IMR-90 (cell line): ENCODE data around the gene RP2. TPM values are rescaled to one million over a fixed set of nuclear protein-coding genes. Genes with fewer than 3 reads are reported as not detected.

Source experiments
- ATAC-seq: fragments of 200-7000 bp; cut with Tn5 transposase; 2 replicates; pipeline ENCODE4 v1.9.1; 2020; ENCODE audit warnings: low read depth, mild to moderate bottlenecking, moderate library complexity
- BruUV-seq: library from RNA; stranded (reverse); fragments of 400-500 nt; replicated peaks from 2 replicates; lab custom pipeline; 2021; lab: Mats Ljungman, UMichigan
- CTCF ChIA-PET: fragments of 300-600 bp; formaldehyde crosslinking; extraction: SDS; loops from one replicate; lab custom pipeline; 2021; ENCODE audit warnings: antibody characterized with exemption; lab: Yijun Ruan, JAX
- POLR2A ChIA-PET: fragments of 300-600 bp; sonication (Branson Sonifier 250); formaldehyde crosslinking; loops from one replicate; lab custom pipeline; 2022; ENCODE audit warnings: antibody characterized with exemption; ENCODE audit not compliant: unreplicated experiment; lab: Charles Lee
- DNase-seq: peaks from one replicate; pipeline ENCODE4 v3.0.0; 2013
- H2AFZ ChIP-seq: replicated peaks from 2 replicates; pipeline ENCODE3; 2013; ENCODE audit warnings: low read length, mild to moderate bottlenecking; ENCODE audit not compliant: poor library complexity
- H2AK5ac ChIP-seq: 2 replicates; pipeline ENCODE4 v1.6.1; 2013; ENCODE audit warnings: low read depth, low read length, inconsistent platforms
- H2AK9ac ChIP-seq: replicated peaks from 2 replicates; pipeline ENCODE3; 2013; ENCODE audit warnings: mild to moderate bottlenecking, low read depth, low read length, moderate library complexity; ENCODE audit not compliant: poor library complexity
- H2BK120ac ChIP-seq: 2 replicates; pipeline ENCODE4 v1.6.1; 2013; ENCODE audit warnings: low read depth, low read length, inconsistent platforms
- H2BK15ac ChIP-seq: 3 replicates; pipeline ENCODE4 v1.6.1; 2013; ENCODE audit warnings: low read depth, low read length, inconsistent platforms
- H2BK20ac ChIP-seq: 2 replicates; pipeline ENCODE4 v1.6.1; 2013; ENCODE audit warnings: low read depth, mild to moderate bottlenecking, inconsistent platforms, low read length, moderate library complexity
- H2BK5ac ChIP-seq: 2 replicates; pipeline ENCODE4 v1.6.1; 2013; ENCODE audit warnings: mild to moderate bottlenecking, low read depth, low read length, inconsistent platforms; ENCODE audit not compliant: poor library complexity, severe bottlenecking
- H3K14ac ChIP-seq: replicated peaks from 2 replicates; pipeline ENCODE4 v1.6.1; 2013; ENCODE audit warnings: low read depth, low read length, inconsistent platforms
- H3K18ac ChIP-seq: 2 replicates; pipeline ENCODE4 v1.6.1; 2013; ENCODE audit warnings: low read depth, low read length, control low read depth
- H3K23ac ChIP-seq: 2 replicates; pipeline ENCODE4 v1.6.1; 2013; ENCODE audit warnings: low read depth, low read length, inconsistent platforms
- H3K27ac ChIP-seq: 2 replicates; pipeline ENCODE4 v1.5.1; 2013; ENCODE audit warnings: mild to moderate bottlenecking, control low read depth, low read length; ENCODE audit not compliant: insufficient read depth
- H3K27me3 ChIP-seq: 2 replicates; pipeline ENCODE4 v1.6.1; 2013; ENCODE audit warnings: low read length; ENCODE audit not compliant: control insufficient read depth, insufficient read depth
- H3K36me3 ChIP-seq: 2 replicates; pipeline ENCODE4 v1.6.1; 2013; ENCODE audit warnings: low read length, mixed read lengths; ENCODE audit not compliant: control insufficient read depth, insufficient read depth
- H3K4ac ChIP-seq: 2 replicates; pipeline ENCODE4 v1.6.1; 2013; ENCODE audit warnings: low read depth, low read length, inconsistent platforms
- H3K4me1 ChIP-seq: 2 replicates; pipeline ENCODE4 v1.6.1; 2013; ENCODE audit warnings: low read length, mixed read lengths; ENCODE audit not compliant: control insufficient read depth, insufficient read depth
- H3K4me2 ChIP-seq: 2 replicates; pipeline ENCODE4 v1.6.1; 2013; ENCODE audit warnings: low read depth, mild to moderate bottlenecking, control low read depth, low read length, moderate library complexity
- H3K4me3 ChIP-seq: 2 replicates; pipeline ENCODE4 v1.5.1; 2013; ENCODE audit warnings: low read depth, mild to moderate bottlenecking, control low read depth, low read length, moderate library complexity; ENCODE audit not compliant: insufficient read depth
- H3K56ac ChIP-seq: 2 replicates; pipeline ENCODE4 v1.6.1; 2013; ENCODE audit warnings: low read length, inconsistent platforms; ENCODE audit not compliant: insufficient read depth; ENCODE audit errors: extremely low read depth
- H3K79me1 ChIP-seq, 2 experiments: 2 replicates each; pipeline ENCODE4 v1.6.1; 2013; ENCODE audit warnings: low read length in 2 of 2, inconsistent platforms in 1 of 2, low read depth in 1 of 2
- H3K9ac ChIP-seq: 2 replicates; pipeline ENCODE4 v1.6.1; 2013; ENCODE audit warnings: low read depth, low read length, control low read depth
- H3K9me1 ChIP-seq: 2 replicates; pipeline ENCODE4 v1.6.1; 2013; ENCODE audit warnings: low read length, inconsistent platforms; ENCODE audit not compliant: insufficient read depth
- H3K9me3 ChIP-seq: 2 replicates; pipeline ENCODE4 v1.6.1; 2013; ENCODE audit warnings: low read length; ENCODE audit not compliant: control insufficient read depth, insufficient read depth
- H4K20me1 ChIP-seq: 2 replicates; pipeline ENCODE4 v1.6.1; 2013; ENCODE audit warnings: low read length, inconsistent platforms; ENCODE audit not compliant: insufficient read depth
- H4K5ac ChIP-seq: 2 replicates; pipeline ENCODE4 v1.6.1; 2013; ENCODE audit warnings: mild to moderate bottlenecking, low read depth, low read length, control low read depth
- H4K8ac ChIP-seq, 2 experiments: 2 replicates each; pipeline ENCODE4 v1.6.1; 2013; ENCODE audit warnings: low read depth in 2 of 2, low read length in 2 of 2, control low read depth in 1 of 2, inconsistent platforms in 1 of 2
- H4K91ac ChIP-seq: 2 replicates; pipeline ENCODE4 v1.6.1; 2013; ENCODE audit warnings: low read depth, low read length, inconsistent platforms; ENCODE audit not compliant: insufficient read depth
- BHLHE40 ChIP-seq: fragments of 150-350 bp; IDR thresholded peaks from 2 replicates; pipeline ENCODE4 v1.6.1; 2016; ENCODE audit warnings: mild to moderate bottlenecking, low read depth, low read length
- CEBPB ChIP-seq: IDR thresholded peaks from 2 replicates; pipeline ENCODE4 v1.6.1; 2012; ENCODE audit warnings: low read depth, low read length, improper control_type of control experiment
- FOS ChIP-seq: fragments of 150-350 bp; IDR thresholded peaks from 2 replicates; pipeline ENCODE4 v1.6.1; 2016; ENCODE audit warnings: low read depth, low read length
- MAFK ChIP-seq: IDR thresholded peaks from 2 replicates; pipeline ENCODE4 v1.6.1; 2012; ENCODE audit warnings: low read depth, low read length, improper control_type of control experiment
- MAZ ChIP-seq: IDR thresholded peaks from 2 replicates; pipeline ENCODE4 v1.6.1; 2012; ENCODE audit warnings: low read depth, mild to moderate bottlenecking, low read length, improper control_type of control experiment, moderate library complexity, borderline replicate concordance
- MXI1 ChIP-seq: IDR thresholded peaks from 2 replicates; pipeline ENCODE4 v1.6.1; 2012; ENCODE audit warnings: low read depth, mild to moderate bottlenecking, low read length, moderate library complexity, borderline replicate concordance
- NFE2L2 ChIP-seq: fragments of 150-350 bp; IDR thresholded peaks from 2 replicates; pipeline ENCODE4 v1.6.1; 2016; ENCODE audit warnings: low read depth, mild to moderate bottlenecking, low read length
- POLR2A ChIP-seq: IDR thresholded peaks from 2 replicates; pipeline ENCODE4 v1.6.1; 2012; ENCODE audit warnings: mild to moderate bottlenecking, low read depth, low read length
- RCOR1 ChIP-seq: IDR thresholded peaks from 2 replicates; pipeline ENCODE4 v1.6.1; 2012; ENCODE audit warnings: mild to moderate bottlenecking, low read length, improper control_type of control experiment; ENCODE audit not compliant: insufficient replicate concordance
- SMC3 ChIP-seq: fragments of 150-350 bp; IDR thresholded peaks from 2 replicates; pipeline ENCODE4 v1.6.1; 2016; ENCODE audit warnings: low read depth, mild to moderate bottlenecking, antibody characterized with exemption, low read length, moderate library complexity
- WGBS, 2 experiments: methylation state at CpG; one replicate each; pipeline versions ENCODE4 v1.1.5 to v1.1.7; 2013; ENCODE audit warnings: missing lambda C conversion rate in 2 of 2; ENCODE audit not compliant: insufficient read length in 1 of 2; ENCODE audit errors: extremely low coverage in 2 of 2; 5-methylcytosine and 5-hydroxymethylcytosine counted together
- dilution Hi-C: fragments of 300-500 bp; cut with HindIII; formaldehyde crosslinking; loops from one replicate; pipeline ENCODE4 v1.14.3; 2018; ENCODE audit warnings: low sequenced_read_pairs; ENCODE audit not compliant: unreplicated experiment
- in situ Hi-C: fragments of 300-500 bp; cut with MboI; formaldehyde crosslinking; loops from 3 replicates; pipeline ENCODE4 v1.14.3; 2019; ENCODE audit warnings: low sequenced_read_pairs, inconsistent platforms, mixed read lengths
- intact Hi-C: fragments of 100-400 bp; cut with micrococcal nuclease; formaldehyde crosslinking; loops from 2 replicates; pipeline ENCODE4 v1.10.0; 2022
- polyA plus RNA-seq, 3 experiments: library from polyadenylated mRNA; depleted of rRNA; stranded (reverse); fragments of >200 nt; gene quantifications; 2 replicates each; pipeline ENCODE4 v1.2.3, GENCODE V29; 2012; ENCODE audit warnings: low replicate concordance in 1 of 3
- total RNA-seq: library from RNA; depleted of rRNA; stranded (reverse); fragments of >200 nt; gene quantifications from 2 replicates; pipeline ENCODE4 v1.2.3, GENCODE V29; 2012
- TF ChIP-seq, protein P1 (sequence below): fragments of 150-350 bp; IDR thresholded peaks from 2 replicates; pipeline ENCODE4 v1.6.1; 2017; ENCODE audit warnings: mild to moderate bottlenecking, antibody characterized with exemption, low read length, low read depth
- TF ChIP-seq, protein P2 (sequence below): conservative IDR thresholded peaks from 2 replicates; pipeline ENCODE4 v1.5.1; 2012; ENCODE audit warnings: mild to moderate bottlenecking, low read depth, low read length, improper control_type of control experiment

The RP2 gene
- total and polyA plus RNA-seq, 2 of the 4 experiments (the other 2 are of a cell fraction): 6.8 to 17.0 TPM

DNA sequence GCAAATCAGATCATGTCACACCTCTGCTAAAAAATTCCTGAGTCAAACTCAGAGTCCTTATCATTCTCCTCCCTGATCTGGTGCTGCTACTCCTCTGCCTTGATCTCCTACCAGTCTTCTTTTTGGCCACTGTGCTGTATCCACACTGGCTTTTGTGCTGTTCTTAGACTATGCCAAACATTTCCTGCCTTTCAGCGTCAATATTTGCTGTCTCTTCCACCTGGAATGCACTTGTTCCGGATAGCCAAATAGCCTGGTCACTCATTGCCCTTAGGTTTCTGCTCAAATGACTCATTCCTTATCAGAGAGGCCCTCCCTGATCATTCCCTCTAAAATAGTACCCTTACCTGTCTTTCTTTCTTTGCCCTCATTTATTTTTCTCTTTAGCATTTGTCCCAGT lies 24.4 kb upstream of the RP2 start:
- no peaks in the 10 kb centered on the region for H3K9me3 ChIP-seq
- no peak overlapping the region for H3K18ac ChIP-seq
- TF ChIP-seq MAFK: no peak
- no peak for TF ChIP-seq FOS
- TF ChIP-seq RCOR1: no peak
- no peak for TF ChIP-seq CEBPB
- TF ChIP-seq BHLHE40: no peak
- TF ChIP-seq NFE2L2: no peak
- TF ChIP-seq MXI1: no peak
- TF ChIP-seq, protein P1, sequence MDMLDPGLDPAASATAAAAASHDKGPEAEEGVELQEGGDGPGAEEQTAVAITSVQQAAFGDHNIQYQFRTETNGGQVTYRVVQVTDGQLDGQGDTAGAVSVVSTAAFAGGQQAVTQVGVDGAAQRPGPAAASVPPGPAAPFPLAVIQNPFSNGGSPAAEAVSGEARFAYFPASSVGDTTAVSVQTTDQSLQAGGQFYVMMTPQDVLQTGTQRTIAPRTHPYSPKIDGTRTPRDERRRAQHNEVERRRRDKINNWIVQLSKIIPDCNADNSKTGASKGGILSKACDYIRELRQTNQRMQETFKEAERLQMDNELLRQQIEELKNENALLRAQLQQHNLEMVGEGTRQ: no peak
- no peak for TF ChIP-seq SMC3
- no peak for TF ChIP-seq MAZ
- TF ChIP-seq, protein P2, sequence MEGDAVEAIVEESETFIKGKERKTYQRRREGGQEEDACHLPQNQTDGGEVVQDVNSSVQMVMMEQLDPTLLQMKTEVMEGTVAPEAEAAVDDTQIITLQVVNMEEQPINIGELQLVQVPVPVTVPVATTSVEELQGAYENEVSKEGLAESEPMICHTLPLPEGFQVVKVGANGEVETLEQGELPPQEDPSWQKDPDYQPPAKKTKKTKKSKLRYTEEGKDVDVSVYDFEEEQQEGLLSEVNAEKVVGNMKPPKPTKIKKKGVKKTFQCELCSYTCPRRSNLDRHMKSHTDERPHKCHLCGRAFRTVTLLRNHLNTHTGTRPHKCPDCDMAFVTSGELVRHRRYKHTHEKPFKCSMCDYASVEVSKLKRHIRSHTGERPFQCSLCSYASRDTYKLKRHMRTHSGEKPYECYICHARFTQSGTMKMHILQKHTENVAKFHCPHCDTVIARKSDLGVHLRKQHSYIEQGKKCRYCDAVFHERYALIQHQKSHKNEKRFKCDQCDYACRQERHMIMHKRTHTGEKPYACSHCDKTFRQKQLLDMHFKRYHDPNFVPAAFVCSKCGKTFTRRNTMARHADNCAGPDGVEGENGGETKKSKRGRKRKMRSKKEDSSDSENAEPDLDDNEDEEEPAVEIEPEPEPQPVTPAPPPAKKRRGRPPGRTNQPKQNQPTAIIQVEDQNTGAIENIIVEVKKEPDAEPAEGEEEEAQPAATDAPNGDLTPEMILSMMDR: no peak
- no peak for TF ChIP-seq POLR2A
- no peaks in the 10 kb centered on the region for H3K36me3 ChIP-seq
- H2BK5ac ChIP-seq: no peak overlapping the region
- H3K4me1 ChIP-seq: no peaks in the 10 kb centered on the region
- H3K23ac ChIP-seq: no peak overlapping the region
- H3K79me1 ChIP-seq: no peaks in the 10 kb centered on the region
- H3K4me3 ChIP-seq: no peak overlapping the region
- dilution Hi-C loops: no loop called here
- no peak overlapping the region for H2AK9ac ChIP-seq
- H2BK15ac ChIP-seq: no peak overlapping the region
- no TSS peak for BruUV-seq
- H3K56ac ChIP-seq: no peak overlapping the region
- H2BK120ac ChIP-seq: no peak overlapping the region
- no peaks in the 10 kb centered on the region for H3K9me1 ChIP-seq
- WGBS, 2 experiments: 70% methylated on average over 2 of the region's 2 CpGs; no CpG with 5 or more reads in 1 of the 2 experiments
- ChIA-PET POLR2A (no interaction called here), CTCF (no interaction called here)
- H2AFZ ChIP-seq: no peak overlapping the region
- no peak overlapping the region for H3K9ac ChIP-seq
- H2AK5ac ChIP-seq: no peak overlapping the region
- intact Hi-C loops: no loop called here
- H3K27me3 ChIP-seq: peaks cover 7% of the 10 kb centered on the region
- in situ Hi-C loops: no loop called here
- ATAC-seq (no peak), DNase-seq (no peak)
- H3K27ac ChIP-seq: no peak overlapping the region
- no peak overlapping the region for H4K5ac ChIP-seq
- H3K4ac ChIP-seq: no peak overlapping the region
- H4K8ac ChIP-seq: no peak overlapping the region
- no peak overlapping the region for H4K91ac ChIP-seq
- H2BK20ac ChIP-seq: no peak overlapping the region
- no peak overlapping the region for H3K14ac ChIP-seq
- H3K4me2 ChIP-seq: no peak overlapping the region
- H4K20me1 ChIP-seq: no peaks in the 10 kb centered on the region
